ENCODE measurements around the gene ACER2.

DNA sequence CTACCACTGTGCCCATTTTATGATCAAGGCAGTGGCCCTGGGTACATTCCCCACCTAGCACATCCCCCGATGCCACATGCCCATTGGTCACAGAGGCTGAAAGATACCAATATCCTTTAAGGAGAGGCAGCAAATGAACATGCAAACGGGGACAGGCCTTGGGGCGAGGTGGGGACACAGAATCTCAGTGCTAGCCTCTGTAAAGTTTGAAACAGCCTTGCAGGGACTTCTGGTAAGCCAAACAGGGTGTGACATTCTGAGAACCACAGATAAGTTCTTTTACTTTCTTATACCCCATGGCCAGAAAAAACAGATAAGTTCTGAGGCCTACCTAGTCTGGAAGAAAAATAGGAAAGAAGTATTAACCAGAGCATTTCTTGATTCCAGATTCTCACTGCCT is 60.5 kb downstream of the ACER2 start:
- TF ChIP-seq, protein P1, sequence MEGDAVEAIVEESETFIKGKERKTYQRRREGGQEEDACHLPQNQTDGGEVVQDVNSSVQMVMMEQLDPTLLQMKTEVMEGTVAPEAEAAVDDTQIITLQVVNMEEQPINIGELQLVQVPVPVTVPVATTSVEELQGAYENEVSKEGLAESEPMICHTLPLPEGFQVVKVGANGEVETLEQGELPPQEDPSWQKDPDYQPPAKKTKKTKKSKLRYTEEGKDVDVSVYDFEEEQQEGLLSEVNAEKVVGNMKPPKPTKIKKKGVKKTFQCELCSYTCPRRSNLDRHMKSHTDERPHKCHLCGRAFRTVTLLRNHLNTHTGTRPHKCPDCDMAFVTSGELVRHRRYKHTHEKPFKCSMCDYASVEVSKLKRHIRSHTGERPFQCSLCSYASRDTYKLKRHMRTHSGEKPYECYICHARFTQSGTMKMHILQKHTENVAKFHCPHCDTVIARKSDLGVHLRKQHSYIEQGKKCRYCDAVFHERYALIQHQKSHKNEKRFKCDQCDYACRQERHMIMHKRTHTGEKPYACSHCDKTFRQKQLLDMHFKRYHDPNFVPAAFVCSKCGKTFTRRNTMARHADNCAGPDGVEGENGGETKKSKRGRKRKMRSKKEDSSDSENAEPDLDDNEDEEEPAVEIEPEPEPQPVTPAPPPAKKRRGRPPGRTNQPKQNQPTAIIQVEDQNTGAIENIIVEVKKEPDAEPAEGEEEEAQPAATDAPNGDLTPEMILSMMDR (IDR thresholded peaks at IDR 0.05): no peak
- TF ChIP-seq POLR2A (IDR thresholded peaks at IDR 0.05): no peak
